ENCODE results near the gene NUP210. TPM values are rescaled to one million over a fixed set of nuclear protein-coding genes. Genes with fewer than 3 reads are reported as not detected.

NUP210 gene
- total and polyA plus RNA-seq, 2 experiments from 2014 or later = 13.8 to 73.9 TPM

DNA sequence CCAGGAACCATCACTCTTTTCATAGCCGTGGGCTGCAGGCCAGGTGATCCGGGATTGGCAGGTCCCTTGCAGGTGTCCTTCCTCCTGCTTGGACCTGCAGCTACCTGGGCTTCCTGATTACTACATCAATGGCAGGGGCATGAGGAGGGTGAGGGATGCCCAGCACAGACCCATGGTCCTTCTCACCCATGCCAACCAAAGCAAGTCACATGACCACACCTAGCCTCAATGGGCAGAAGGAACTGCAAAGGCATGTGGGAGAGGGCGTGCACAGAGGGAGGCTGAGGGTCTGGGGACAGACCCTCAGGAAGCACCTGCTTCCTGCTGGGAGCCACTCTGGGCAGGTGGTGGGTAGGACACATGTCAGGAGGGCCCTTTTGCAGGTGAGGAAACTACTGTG lies 105.2 kb downstream of the NUP210 start:
- no peak overlapping the region for H3K4me2 ChIP-seq
- Mint-ChIP-seq H3K27me3 (ENCODE audit: insufficient read depth, low read depth, poor library complexity) (peaks cover 12% of the 10 kb centered on the region), H3K4me1 (no peaks in the 10 kb centered on the region), H3K4me3 (no peak overlapping the region), H3K27ac (no peak overlapping the region), H3K36me3 (ENCODE audit: low read depth) (peaks cover 56% of the 10 kb centered on the region), H3K9me3 (no peaks in the 10 kb centered on the region)
- H3K4me1 ChIP-seq (ENCODE audit: insufficient read depth) = no peaks in the 10 kb centered on the region
- ATAC-seq = no peak
- H3K4me3 ChIP-seq = no peak overlapping the region
- no peaks in the 10 kb centered on the region; the same call in 1 of the 2 replicates for H3K36me3 ChIP-seq (ENCODE audit: insufficient read depth)
- DNase-seq (ENCODE audit: low spot score) = no peak
- H3K27me3 ChIP-seq (ENCODE audit: insufficient read depth) = no peaks in the 10 kb centered on the region
- no peaks in the 10 kb centered on the region for H3K79me2 ChIP-seq (replicated peaks; ENCODE audit: insufficient read depth)
- no peaks in the 10 kb centered on the region for H3K9me2 ChIP-seq (ENCODE audit: insufficient read depth)
- H3F3A ChIP-seq (replicated peaks; ENCODE audit: low read depth) = no peaks in the 10 kb centered on the region
- no peak overlapping the region for H3K27ac ChIP-seq (ENCODE audit: low read depth)
- TF ChIP-seq, protein P1, sequence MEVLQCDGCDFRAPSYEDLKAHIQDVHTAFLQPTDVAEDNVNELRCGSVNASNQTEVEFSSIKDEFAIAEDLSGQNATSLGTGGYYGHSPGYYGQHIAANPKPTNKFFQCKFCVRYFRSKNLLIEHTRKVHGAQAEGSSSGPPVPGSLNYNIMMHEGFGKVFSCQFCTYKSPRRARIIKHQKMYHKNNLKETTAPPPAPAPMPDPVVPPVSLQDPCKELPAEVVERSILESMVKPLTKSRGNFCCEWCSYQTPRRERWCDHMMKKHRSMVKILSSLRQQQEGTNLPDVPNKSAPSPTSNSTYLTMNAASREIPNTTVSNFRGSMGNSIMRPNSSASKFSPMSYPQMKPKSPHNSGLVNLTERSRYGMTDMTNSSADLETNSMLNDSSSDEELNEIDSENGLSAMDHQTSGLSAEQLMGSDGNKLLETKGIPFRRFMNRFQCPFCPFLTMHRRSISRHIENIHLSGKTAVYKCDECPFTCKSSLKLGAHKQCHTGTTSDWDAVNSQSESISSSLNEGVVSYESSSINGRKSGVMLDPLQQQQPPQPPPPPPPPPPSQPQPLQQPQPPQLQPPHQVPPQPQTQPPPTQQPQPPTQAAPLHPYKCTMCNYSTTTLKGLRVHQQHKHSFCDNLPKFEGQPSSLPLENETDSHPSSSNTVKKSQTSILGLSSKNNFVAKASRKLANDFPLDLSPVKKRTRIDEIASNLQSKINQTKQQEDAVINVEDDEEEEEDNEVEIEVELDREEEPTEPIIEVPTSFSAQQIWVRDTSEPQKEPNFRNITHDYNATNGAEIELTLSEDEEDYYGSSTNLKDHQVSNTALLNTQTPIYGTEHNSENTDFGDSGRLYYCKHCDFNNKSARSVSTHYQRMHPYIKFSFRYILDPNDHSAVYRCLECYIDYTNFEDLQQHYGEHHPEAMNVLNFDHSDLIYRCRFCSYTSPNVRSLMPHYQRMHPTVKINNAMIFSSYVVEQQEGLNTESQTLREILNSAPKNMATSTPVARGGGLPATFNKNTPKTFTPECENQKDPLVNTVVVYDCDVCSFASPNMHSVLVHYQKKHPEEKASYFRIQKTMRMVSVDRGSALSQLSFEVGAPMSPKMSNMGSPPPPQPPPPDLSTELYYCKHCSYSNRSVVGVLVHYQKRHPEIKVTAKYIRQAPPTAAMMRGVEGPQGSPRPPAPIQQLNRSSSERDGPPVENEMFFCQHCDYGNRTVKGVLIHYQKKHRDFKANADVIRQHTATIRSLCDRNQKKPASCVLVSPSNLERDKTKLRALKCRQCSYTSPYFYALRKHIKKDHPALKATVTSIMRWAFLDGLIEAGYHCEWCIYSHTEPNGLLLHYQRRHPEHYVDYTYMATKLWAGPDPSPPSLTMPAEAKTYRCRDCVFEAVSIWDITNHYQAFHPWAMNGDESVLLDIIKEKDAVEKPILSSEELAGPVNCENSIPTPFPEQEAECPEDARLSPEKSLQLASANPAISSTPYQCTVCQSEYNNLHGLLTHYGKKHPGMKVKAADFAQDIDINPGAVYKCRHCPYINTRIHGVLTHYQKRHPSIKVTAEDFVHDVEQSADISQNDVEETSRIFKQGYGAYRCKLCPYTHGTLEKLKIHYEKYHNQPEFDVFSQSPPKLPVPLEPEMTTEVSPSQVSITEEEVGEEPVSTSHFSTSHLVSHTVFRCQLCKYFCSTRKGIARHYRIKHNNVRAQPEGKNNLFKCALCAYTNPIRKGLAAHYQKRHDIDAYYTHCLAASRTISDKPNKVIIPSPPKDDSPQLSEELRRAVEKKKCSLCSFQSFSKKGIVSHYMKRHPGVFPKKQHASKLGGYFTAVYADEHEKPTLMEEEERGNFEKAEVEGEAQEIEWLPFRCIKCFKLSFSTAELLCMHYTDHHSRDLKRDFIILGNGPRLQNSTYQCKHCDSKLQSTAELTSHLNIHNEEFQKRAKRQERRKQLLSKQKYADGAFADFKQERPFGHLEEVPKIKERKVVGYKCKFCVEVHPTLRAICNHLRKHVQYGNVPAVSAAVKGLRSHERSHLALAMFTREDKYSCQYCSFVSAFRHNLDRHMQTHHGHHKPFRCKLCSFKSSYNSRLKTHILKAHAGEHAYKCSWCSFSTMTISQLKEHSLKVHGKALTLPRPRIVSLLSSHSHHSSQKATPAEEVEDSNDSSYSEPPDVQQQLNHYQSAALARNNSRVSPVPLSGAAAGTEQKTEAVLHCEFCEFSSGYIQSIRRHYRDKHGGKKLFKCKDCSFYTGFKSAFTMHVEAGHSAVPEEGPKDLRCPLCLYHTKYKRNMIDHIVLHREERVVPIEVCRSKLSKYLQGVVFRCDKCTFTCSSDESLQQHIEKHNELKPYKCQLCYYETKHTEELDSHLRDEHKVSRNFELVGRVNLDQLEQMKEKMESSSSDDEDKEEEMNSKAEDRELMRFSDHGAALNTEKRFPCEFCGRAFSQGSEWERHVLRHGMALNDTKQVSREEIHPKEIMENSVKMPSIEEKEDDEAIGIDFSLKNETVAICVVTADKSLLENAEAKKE (CRISPR knock-in tag; IDR thresholded peaks at IDR 0.05) = no peak
- TF ChIP-seq CTCF (conservative IDR thresholded peaks at IDR 0.05; ENCODE audit: low read depth in 2 of 2) (no peak), CREB1 (CRISPR knock-in tag; IDR thresholded peaks at IDR 0.05; ENCODE audit: low read depth) (no peak), EZH2phosphoT487 (IDR thresholded peaks at IDR 0.05; ENCODE audit: unreplicated experiment) (no peak), EZH2 (IDR thresholded peaks at IDR 0.05; ENCODE audit: low read depth, unreplicated experiment) (no peak), STAT1 (IDR thresholded peaks at IDR 0.05; ENCODE audit: unreplicated experiment) (no peak), POLR2AphosphoS5 (IDR thresholded peaks at IDR 0.05; ENCODE audit: low read depth) (no peak), NANOG (IDR thresholded peaks at IDR 0.05; ENCODE audit: borderline replicate concordance) (no peak), JUNB (IDR thresholded peaks at IDR 0.05; ENCODE audit: unreplicated experiment) (no peak), REST (IDR thresholded peaks at IDR 0.05; ENCODE audit: unreplicated experiment) (no peak), ZNF331 (CRISPR knock-in tag; IDR thresholded peaks at IDR 0.05; ENCODE audit: low read depth) (no peak)
- TF ChIP-seq, protein P2, sequence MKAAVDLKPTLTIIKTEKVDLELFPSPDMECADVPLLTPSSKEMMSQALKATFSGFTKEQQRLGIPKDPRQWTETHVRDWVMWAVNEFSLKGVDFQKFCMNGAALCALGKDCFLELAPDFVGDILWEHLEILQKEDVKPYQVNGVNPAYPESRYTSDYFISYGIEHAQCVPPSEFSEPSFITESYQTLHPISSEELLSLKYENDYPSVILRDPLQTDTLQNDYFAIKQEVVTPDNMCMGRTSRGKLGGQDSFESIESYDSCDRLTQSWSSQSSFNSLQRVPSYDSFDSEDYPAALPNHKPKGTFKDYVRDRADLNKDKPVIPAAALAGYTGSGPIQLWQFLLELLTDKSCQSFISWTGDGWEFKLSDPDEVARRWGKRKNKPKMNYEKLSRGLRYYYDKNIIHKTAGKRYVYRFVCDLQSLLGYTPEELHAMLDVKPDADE (IDR thresholded peaks at IDR 0.05) = no peak
- no peaks in the 10 kb centered on the region for H4K20me1 ChIP-seq (replicated peaks; ENCODE audit: insufficient read depth)
- no peak overlapping the region for H2AFZ ChIP-seq

Measured in GM23338 (cell line).